Loucy (cell line): Measurements from ENCODE around the gene MXRA8.

Source experiments
- EZH2phosphoT487 ChIP-seq: fragments of 200-600 bp; IDR thresholded peaks from 2 replicates; pipeline ENCODE4 v1.6.1; 2018; ENCODE audit warnings: antibody characterized with exemption, mild to moderate bottlenecking, moderate library complexity, borderline replicate concordance
- TF ChIP-seq, protein P1 (sequence below): fragments of 200-600 bp; sonication (generic); conservative IDR thresholded peaks from 2 replicates; pipeline ENCODE4 v1.5.1; 2014; ENCODE audit warnings: mild to moderate bottlenecking, antibody characterized with exemption, low read length

DNA sequence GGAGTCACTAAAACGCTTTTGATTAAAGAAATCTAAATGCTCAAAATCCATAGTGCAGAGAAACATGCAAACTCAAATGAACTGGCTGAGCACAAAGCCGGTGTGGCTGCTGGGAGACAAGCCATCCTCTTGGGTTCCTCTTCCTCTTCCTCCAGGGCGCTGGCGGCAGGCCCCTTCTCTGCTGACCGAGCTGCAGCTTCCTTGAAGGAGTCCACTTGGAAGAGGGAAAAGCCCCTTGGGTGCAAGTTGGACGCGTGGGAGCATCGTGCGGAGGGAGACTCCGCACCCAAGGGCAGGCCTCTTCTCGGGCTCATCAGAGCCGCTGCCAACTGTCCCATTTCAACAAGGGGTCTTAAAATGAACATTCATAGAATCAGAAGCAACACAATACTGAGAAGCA, 32.9 kb upstream of the MXRA8 start:
- TF ChIP-seq, protein P1, sequence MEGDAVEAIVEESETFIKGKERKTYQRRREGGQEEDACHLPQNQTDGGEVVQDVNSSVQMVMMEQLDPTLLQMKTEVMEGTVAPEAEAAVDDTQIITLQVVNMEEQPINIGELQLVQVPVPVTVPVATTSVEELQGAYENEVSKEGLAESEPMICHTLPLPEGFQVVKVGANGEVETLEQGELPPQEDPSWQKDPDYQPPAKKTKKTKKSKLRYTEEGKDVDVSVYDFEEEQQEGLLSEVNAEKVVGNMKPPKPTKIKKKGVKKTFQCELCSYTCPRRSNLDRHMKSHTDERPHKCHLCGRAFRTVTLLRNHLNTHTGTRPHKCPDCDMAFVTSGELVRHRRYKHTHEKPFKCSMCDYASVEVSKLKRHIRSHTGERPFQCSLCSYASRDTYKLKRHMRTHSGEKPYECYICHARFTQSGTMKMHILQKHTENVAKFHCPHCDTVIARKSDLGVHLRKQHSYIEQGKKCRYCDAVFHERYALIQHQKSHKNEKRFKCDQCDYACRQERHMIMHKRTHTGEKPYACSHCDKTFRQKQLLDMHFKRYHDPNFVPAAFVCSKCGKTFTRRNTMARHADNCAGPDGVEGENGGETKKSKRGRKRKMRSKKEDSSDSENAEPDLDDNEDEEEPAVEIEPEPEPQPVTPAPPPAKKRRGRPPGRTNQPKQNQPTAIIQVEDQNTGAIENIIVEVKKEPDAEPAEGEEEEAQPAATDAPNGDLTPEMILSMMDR, result no peak
- no peak for TF ChIP-seq EZH2phosphoT487
